ENCODE measurements around the gene WRAP73. TPM values are rescaled to one million over a fixed set of nuclear protein-coding genes. Genes with fewer than 3 reads are reported as not detected.

WRAP73 gene
- total RNA-seq, 1 experiment from 2014 or later: 25.3 TPM

- TF ChIP-seq CTCF (IDR thresholded peaks at IDR 0.05; ENCODE audit: unreplicated experiment): no peak
- peaks cover under 1% of the 10 kb centered on the region for H3K4me1 Mint-ChIP-seq (ENCODE audit: insufficient read depth, unreplicated experiment)
- no TSS peak for BruUV-seq (replicated peaks)
- peaks cover 7% of the 10 kb centered on the region for H3K36me3 Mint-ChIP-seq (ENCODE audit: insufficient read depth, unreplicated experiment)
- no peaks in the 10 kb centered on the region for H3K27me3 Mint-ChIP-seq (ENCODE audit: insufficient read depth, unreplicated experiment)
- DNase-seq (ENCODE audit: unreplicated experiment): peak; percentile 42
- no peaks in the 10 kb centered on the region for H3K9me3 Mint-ChIP-seq (ENCODE audit: unreplicated experiment)
- H3K4me3 Mint-ChIP-seq (ENCODE audit: unreplicated experiment): no peak overlapping the region
- ChIA-PET POLR2A (no interaction called here), CTCF (interaction anchor here (0.6 kb wide), 1 partner anchor 112 kb away, joined by 3 read pairs; no protein-coding TSS in a partner anchor)
- intact Hi-C loops (cut with micrococcal nuclease): no loop called here
- no peak overlapping the region for H3K27ac Mint-ChIP-seq (ENCODE audit: low read depth, unreplicated experiment)
Observed at GRCh38 chr1:3685222-3685621, 35.3 kb upstream of the WRAP73 start.

GRCh38 chr1:3683992-3684391, 34.1 kb upstream of the WRAP73 start:
- Mint-ChIP-seq H3K4me1 (ENCODE audit: insufficient read depth, unreplicated experiment) (peaks cover 10% of the 10 kb centered on the region), H3K9me3 (ENCODE audit: unreplicated experiment) (no peaks in the 10 kb centered on the region), H3K36me3 (ENCODE audit: insufficient read depth, unreplicated experiment) (no peaks in the 10 kb centered on the region), H3K4me3 (ENCODE audit: unreplicated experiment) (no peak overlapping the region), H3K27ac (ENCODE audit: low read depth, unreplicated experiment) (no peak overlapping the region), H3K27me3 (ENCODE audit: insufficient read depth, unreplicated experiment) (peaks cover 9% of the 10 kb centered on the region)
- intact Hi-C loops (cut with micrococcal nuclease): no loop called here
- TF ChIP-seq CTCF (IDR thresholded peaks at IDR 0.05; ENCODE audit: unreplicated experiment): no peak
- no peak for DNase-seq (ENCODE audit: unreplicated experiment)
- no TSS peak for BruUV-seq (replicated peaks)
- ChIA-PET CTCF (no interaction called here), POLR2A (no interaction called here)

- no TSS peak for BruUV-seq (replicated peaks)
- Mint-ChIP-seq H3K4me1 (ENCODE audit: insufficient read depth, unreplicated experiment) (peaks cover 10% of the 10 kb centered on the region), H3K4me3 (ENCODE audit: unreplicated experiment) (no peak overlapping the region), H3K27ac (ENCODE audit: low read depth, unreplicated experiment) (no peak overlapping the region), H3K36me3 (ENCODE audit: insufficient read depth, unreplicated experiment) (no peaks in the 10 kb centered on the region), H3K27me3 (ENCODE audit: insufficient read depth, unreplicated experiment) (peaks cover 11% of the 10 kb centered on the region), H3K9me3 (ENCODE audit: unreplicated experiment) (no peaks in the 10 kb centered on the region)
- TF ChIP-seq CTCF (IDR thresholded peaks at IDR 0.05; ENCODE audit: unreplicated experiment): no peak
- intact Hi-C loops (cut with micrococcal nuclease): no loop called here
- ChIA-PET CTCF (no interaction called here), POLR2A (no interaction called here)
- DNase-seq (ENCODE audit: unreplicated experiment): no peak
Observed at GRCh38 chr1:3683197-3683596, 33.3 kb upstream of the WRAP73 start.

- BruUV-seq (replicated peaks): no TSS peak
- ChIA-PET POLR2A (no interaction called here), CTCF (interaction anchor here (0.8 kb wide), 2 partner anchors 29 to 42 kb away, joined by 3 read pairs; no protein-coding TSS in a partner anchor)
Observed at GRCh38 chr1:3681898-3682806, 32.2 kb upstream of the WRAP73 start.

More at GRCh38 chr1:3681898-3682806, 32.2 kb upstream of the WRAP73 start:
- DNase-seq (ENCODE audit: unreplicated experiment): no peak
- H3K4me3 Mint-ChIP-seq (ENCODE audit: unreplicated experiment): no peak overlapping the region
- H3K4me1 Mint-ChIP-seq (ENCODE audit: insufficient read depth, unreplicated experiment): peaks cover 10% of the 10 kb centered on the region
- intact Hi-C loops (cut with micrococcal nuclease): no loop called here
- peaks cover 11% of the 10 kb centered on the region for H3K27me3 Mint-ChIP-seq (ENCODE audit: insufficient read depth, unreplicated experiment)
- no peaks in the 10 kb centered on the region for H3K36me3 Mint-ChIP-seq (ENCODE audit: insufficient read depth, unreplicated experiment)
- no peak overlapping the region for H3K27ac Mint-ChIP-seq (ENCODE audit: low read depth, unreplicated experiment)
- TF ChIP-seq CTCF (IDR thresholded peaks at IDR 0.05; ENCODE audit: unreplicated experiment): no peak
- H3K9me3 Mint-ChIP-seq (ENCODE audit: unreplicated experiment): no peaks in the 10 kb centered on the region
